B cell (primary cell): ENCODE data around the gene TTLL11. TPM values are rescaled to one million over a fixed set of nuclear protein-coding genes. Genes with fewer than 3 reads are reported as not detected.

ENCODE experiments used
- ATAC-seq: fragments of 200-7000 bp; cut with Tn5 transposase; one replicate; pipeline ENCODE4 v1.10.0; 2021; ENCODE audit warnings: low read depth, mild to moderate bottlenecking, moderate number of reproducible peaks, moderate library complexity
- CTCF ChIA-PET: fragments of 350-600 bp; sonication (Branson Sonifier 250); formaldehyde crosslinking; loops from one replicate; lab custom pipeline; 2021; ENCODE audit warnings: antibody characterized with exemption, inconsistent platforms; lab: Charles Lee
- POLR2A ChIA-PET: fragments of 350-600 bp; sonication (Branson Sonifier 250); formaldehyde crosslinking; loops from one replicate; lab custom pipeline; 2021; ENCODE audit warnings: antibody characterized with exemption; lab: Charles Lee
- DNase-seq: peaks from one replicate; pipeline ENCODE4 v3.0.0; 2013
- H2AFZ ChIP-seq: 2 replicates; pipeline ENCODE4 v1.6.1; 2012; ENCODE audit warnings: mild to moderate bottlenecking, low read depth, low read length; ENCODE audit not compliant: insufficient read depth, poor library complexity, severe bottlenecking
- H3K27ac ChIP-seq, 2 donors: 1 replicate in 1 of 2; 2 replicates in 1 of 2; pipeline ENCODE4 v1.5.1; 2012 to 2013; ENCODE audit warnings: low read length in 2 of 2, mild to moderate bottlenecking in 2 of 2, moderate library complexity in 1 of 2
- H3K27me3 ChIP-seq, 4 experiments: fragments of 200-600 bp in 1 of 4; sonication (generic) in 1 of 4; replicated peaks in 1 of 4; 1 replicate in 2 of 4; 2 replicates in 2 of 4; pipeline versions ENCODE4 v1.6.1 to v1.7.0; 2013 to 2016; ENCODE audit warnings: low read length in 3 of 4, mild to moderate bottlenecking in 2 of 4, mixed read lengths in 1 of 4, moderate library complexity in 1 of 4; ENCODE audit not compliant: insufficient read depth in 4 of 4, control insufficient read depth in 3 of 4; ENCODE audit errors: control extremely low read depth in 1 of 4
- H3K36me3 ChIP-seq, 2 experiments: replicated peaks in 1 of 2; 1 replicate in 1 of 2; 2 replicates in 1 of 2; pipeline versions ENCODE4 v1.6.1 to v1.7.1; 2013; ENCODE audit warnings: low read length in 1 of 2; ENCODE audit not compliant: insufficient read depth in 2 of 2, control insufficient read depth in 1 of 2; ENCODE audit errors: control extremely low read depth in 1 of 2, extremely low read depth in 1 of 2
- H3K4me1 ChIP-seq, 2 donors: fragments of 200-600 bp in 1 of 2; sonication (generic) in 1 of 2; 1 replicate in 1 of 2; 2 replicates in 1 of 2; pipeline versions ENCODE4 v1.5.1 to v1.6.1; 2013 to 2017; ENCODE audit warnings: low read length in 2 of 2; ENCODE audit not compliant: control insufficient read depth in 2 of 2, insufficient read depth in 2 of 2
- H3K4me2 ChIP-seq: replicated peaks from 2 replicates; pipeline ENCODE3; 2012; ENCODE audit warnings: mild to moderate bottlenecking, low read depth, low read length; ENCODE audit not compliant: poor library complexity, severe bottlenecking
- H3K4me3 ChIP-seq, 5 experiments: fragments of 200-600 bp in 1 of 5; sonication (generic) in 1 of 5; 1 replicate in 3 of 5; 2 replicates in 2 of 5; pipeline versions ENCODE4 v1.5.1 to v1.7.0; 2011 to 2016; ENCODE audit warnings: low read length in 4 of 5, mild to moderate bottlenecking in 4 of 5, low read depth in 2 of 5, control low read depth in 1 of 5, moderate library complexity in 1 of 5; ENCODE audit not compliant: insufficient read depth in 1 of 5; ENCODE audit errors: control extremely low read depth in 1 of 5, extremely low read depth in 1 of 5
- H3K79me2 ChIP-seq: fragments of 200-600 bp; sonication (generic); one replicate; pipeline ENCODE4 v1.6.0; 2016; ENCODE audit warnings: low read length; ENCODE audit not compliant: control insufficient read depth, insufficient read depth
- H3K9ac ChIP-seq: fragments of 200-600 bp; sonication (generic); 2 replicates; pipeline ENCODE4 v1.6.1; 2017; ENCODE audit warnings: mild to moderate bottlenecking, low read length, moderate library complexity
- H3K9me3 ChIP-seq, 3 donors: one replicate each; pipeline versions ENCODE4 v1.6.1 to v1.7.1; 2013; ENCODE audit warnings: low read length in 2 of 3; ENCODE audit not compliant: control insufficient read depth in 2 of 3, insufficient read depth in 1 of 3; ENCODE audit errors: control extremely low read depth in 1 of 3
- H4K20me1 ChIP-seq: 2 replicates; pipeline ENCODE4 v1.6.0; 2012; ENCODE audit warnings: mild to moderate bottlenecking, low read length; ENCODE audit not compliant: insufficient read depth, control insufficient read depth, poor library complexity, severe bottlenecking
- H3K27ac Mint-ChIP-seq: one replicate; pipeline ENCODE4 v1.8.0; 2021; ENCODE audit warnings: mixed read lengths
- H3K27me3 Mint-ChIP-seq: one replicate; pipeline ENCODE4 v1.8.0; 2021; ENCODE audit warnings: mixed read lengths
- H3K4me1 Mint-ChIP-seq: one replicate; pipeline ENCODE4 v1.8.0; 2021; ENCODE audit warnings: mixed read lengths
- H3K4me3 Mint-ChIP-seq: one replicate; pipeline ENCODE4 v1.8.0; 2021; ENCODE audit warnings: mixed read lengths
- H3K9me3 Mint-ChIP-seq: one replicate; pipeline ENCODE4 v1.8.0; 2022; ENCODE audit warnings: mixed read lengths; ENCODE audit not compliant: insufficient read depth
- CTCF ChIP-seq: fragments of 200-600 bp; IDR thresholded peaks from one replicate; pipeline ENCODE4 v1.8.0; 2022; ENCODE audit warnings: antibody characterized with exemption, mild to moderate bottlenecking
- EZH2 ChIP-seq: IDR thresholded peaks from 2 replicates; pipeline ENCODE4 v1.6.1; 2012; ENCODE audit warnings: borderline replicate concordance, low read depth, mild to moderate bottlenecking, moderate library complexity, low read length; ENCODE audit not compliant: insufficient read depth, poor library complexity, severe bottlenecking
- WGBS: methylation state at CpG from one replicate; pipeline ENCODE4 v1.1.5; 2013; ENCODE audit warnings: missing lambda C conversion rate; ENCODE audit not compliant: insufficient coverage; 5-methylcytosine and 5-hydroxymethylcytosine counted together
- intact Hi-C: fragments of 100-400 bp; cut with micrococcal nuclease; formaldehyde crosslinking; loops from one replicate; pipeline ENCODE4 v1.10.0; 2022
- polyA plus RNA-seq: library from polyadenylated mRNA; depleted of rRNA; stranded (reverse); fragments of >200 nt; gene quantifications from 2 replicates; pipeline ENCODE4 v1.2.3, GENCODE V29; 2012
- total RNA-seq, 2 donors: library from RNA; stranded (reverse); fragments of 120-200 nt in 1 of 2; gene quantifications; 1 replicate in 1 of 2; 2 replicates in 1 of 2; pipeline versions ENCODE4 v1.2.3 to v1.2.4, GENCODE V29; 2013 to 2022

Gene TTLL11
- total and polyA plus RNA-seq, 2 donors (not counting 1 experiment from before 2014, with no cell fraction given): 3.6 to 3.8 TPM

DNA sequence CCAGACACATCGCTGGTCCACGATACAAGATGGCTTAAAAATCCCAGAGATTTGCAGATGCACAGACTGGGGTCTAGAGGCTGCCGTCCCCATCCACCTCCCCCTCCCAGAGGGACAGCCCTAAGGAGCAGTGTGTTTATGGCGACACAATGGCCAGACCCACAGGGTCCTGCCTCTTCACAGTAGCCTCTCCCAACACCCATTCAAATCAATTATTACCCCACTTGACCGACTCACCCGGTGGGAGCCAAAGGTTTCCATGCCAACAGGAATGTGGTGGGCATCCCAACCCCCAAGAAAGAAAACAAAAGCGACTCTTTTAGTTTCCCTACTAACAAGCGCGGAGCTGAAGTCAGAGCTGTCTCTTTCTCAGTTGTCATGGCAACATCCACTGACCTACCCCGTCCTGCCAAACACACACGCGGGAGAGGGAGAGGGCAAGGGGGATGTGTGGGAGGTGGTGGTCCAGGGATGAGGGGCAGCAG is 209.0 kb downstream of the TTLL11 start:
- Mint-ChIP-seq H3K9me3 (no peaks in the 10 kb centered on the region), H3K27me3 (no peaks in the 10 kb centered on the region), H3K4me1 (peaks cover 24% of the 10 kb centered on the region), H3K4me3 (no peak overlapping the region), H3K27ac (no peak overlapping the region)
- Histone ChIP-seq H2AFZ (no peak overlapping the region), H3K4me3 (no peak overlapping the region), H3K27ac (no peak overlapping the region), H3K9me3 (no peaks in the 10 kb centered on the region), H3K27me3 (no peaks in the 10 kb centered on the region), H3K9ac (no peak overlapping the region), H3K79me2 (no peaks in the 10 kb centered on the region), H3K4me1 (peaks cover 0 to 4% of the 10 kb centered on the region in 2 donors), H4K20me1 (no peaks in the 10 kb centered on the region), H3K4me2 (no peak overlapping the region), H3K36me3 (no peaks in the 10 kb centered on the region)
- CTCF ChIA-PET: interaction anchor here (1.1 to 1.7 kb wide), 2 partner anchors 25 to 191 kb away, joined by 3 read pairs; no protein-coding TSS in a partner anchor
- intact Hi-C loops: no loop called here
- POLR2A ChIA-PET: no interaction called here
- DNase-seq (no peak), ATAC-seq (no peak)
- TF ChIP-seq CTCF (no peak), EZH2 (no peak)
- 84% methylated on average over 6 of the region's 12 CpGs for WGBS

GRCh38 chr9:121883281-121884056 is 209.6 kb downstream of the TTLL11 start:
- Histone ChIP-seq H4K20me1 (no peaks in the 10 kb centered on the region), H3K4me3 (no peak overlapping the region), H3K9me3 (no peaks in the 10 kb centered on the region), H3K27me3 (no peaks in the 10 kb centered on the region), H3K27ac (no peak overlapping the region), H3K79me2 (no peaks in the 10 kb centered on the region), H3K4me2 (no peak overlapping the region), H3K4me1 (peaks cover 0 to 4% of the 10 kb centered on the region in 2 donors), H3K36me3 (no peaks in the 10 kb centered on the region), H3K9ac (no peak overlapping the region), H2AFZ (no peak overlapping the region)
- DNase-seq: no peak
- WGBS: 83% methylated on average over 4 of the region's 8 CpGs
- Mint-ChIP-seq H3K27me3 (no peaks in the 10 kb centered on the region), H3K4me1 (peaks cover 24% of the 10 kb centered on the region), H3K4me3 (no peak overlapping the region), H3K27ac (no peak overlapping the region), H3K9me3 (no peaks in the 10 kb centered on the region)
- TF ChIP-seq EZH2: no peak
- no peak for TF ChIP-seq CTCF
- ChIA-PET CTCF (interaction anchor here (1.1 kb wide), 1 partner anchor 191 kb away, joined by 3 read pairs; no protein-coding TSS in a partner anchor), POLR2A (no interaction called here)
- peak; percentile 31 for ATAC-seq
- intact Hi-C loops: no loop called here
